ENCODE results near the gene AGPAT2. TPM values are rescaled to one million over a fixed set of nuclear protein-coding genes. Genes with fewer than 3 reads are reported as not detected.
"Not testable (repeated sequence)": the region's sequence is repeated elsewhere in the genome, so short reads cannot be mapped to it uniquely, and the experiment has no call there.

Gene AGPAT2
- total RNA-seq, 1 donor from 2014 or later, result 30.8 TPM

DNA sequence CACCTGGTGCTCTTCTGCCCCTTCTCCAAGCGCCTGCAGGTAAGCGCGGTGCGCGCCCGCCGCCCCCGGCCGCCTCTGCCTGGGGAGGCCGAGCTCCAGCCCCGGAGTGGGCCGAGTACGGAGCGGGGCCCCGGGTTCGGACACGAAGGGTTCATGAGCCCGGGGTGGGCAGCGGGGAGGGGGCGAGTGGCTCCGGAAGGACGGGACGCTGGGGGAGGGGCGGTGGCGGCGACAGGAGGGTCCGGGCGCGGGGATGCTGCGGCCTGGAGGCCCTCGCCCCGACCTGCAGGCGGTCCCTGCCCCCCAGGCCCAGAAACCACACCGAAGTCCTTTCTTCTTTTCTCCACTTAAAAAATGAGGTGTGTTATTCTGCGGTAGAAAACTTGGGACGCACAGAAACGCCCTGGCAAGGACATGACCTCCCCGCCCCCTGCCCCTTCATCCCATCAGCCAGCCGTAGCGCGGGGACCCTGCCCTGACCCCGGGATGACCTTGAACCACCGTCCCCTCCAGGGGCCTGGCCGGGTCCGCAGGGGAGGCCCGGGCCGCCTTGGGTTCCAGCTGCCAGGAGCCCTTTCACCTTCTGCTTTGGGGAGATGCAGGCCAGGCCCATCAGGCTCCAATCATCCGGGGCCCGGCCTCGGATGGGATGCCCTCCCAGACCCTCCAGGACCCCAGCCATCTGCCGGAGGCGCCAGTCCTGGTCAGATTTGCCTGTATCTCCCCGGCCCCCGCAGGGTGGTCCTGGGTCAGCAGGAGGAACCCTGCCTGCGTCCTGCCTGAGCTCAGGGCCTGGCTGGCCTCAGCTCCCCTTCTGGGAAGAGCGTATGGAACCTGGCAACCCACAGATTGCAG, 25.7 kb upstream of the AGPAT2 start:
- H3K27ac ChIP-seq (ENCODE audit: low read depth, low read length), result no peak overlapping the region
- Mint-ChIP-seq H3K36me3 (ENCODE audit: low read depth, unreplicated experiment) (no peaks in the 10 kb centered on the region), H3K4me3 (ENCODE audit: unreplicated experiment) (peak overlapping the region; percentile 75), H3K9me3 (ENCODE audit: unreplicated experiment) (peaks cover 2% of the 10 kb centered on the region), H3K27ac (ENCODE audit: unreplicated experiment) (no peak overlapping the region), H3K27me3 (ENCODE audit: low read depth, unreplicated experiment) (no peaks in the 10 kb centered on the region), H3K4me1 (ENCODE audit: low read depth, unreplicated experiment) (no peaks in the 10 kb centered on the region)
- FAIRE-seq (no peak), DNase-seq (ENCODE audit: low read depth) (no peak)
- peaks cover 3% of the 10 kb centered on the region for H3K4me1 ChIP-seq (ENCODE audit: insufficient read depth, low read length)
- no peaks in the 10 kb centered on the region for H3K79me2 ChIP-seq (ENCODE audit: insufficient read depth, low read length)
- H3K4me3 ChIP-seq (ENCODE audit: insufficient read depth, low read depth, low read length), result peak overlapping the region; percentile 37
- H4K20me1 ChIP-seq (ENCODE audit: insufficient read depth, low read length), result no peaks in the 10 kb centered on the region
- H3K9me3 ChIP-seq (ENCODE audit: insufficient read depth, low read depth, low read length), result no peaks in the 10 kb centered on the region
- peak overlapping the region; percentile 75 for H3K4me2 ChIP-seq (ENCODE audit: low read length)
- TF ChIP-seq EZH2 (IDR thresholded peaks at IDR 0.05; ENCODE audit: insufficient read depth, low read length) (peak; percentile 40), CTCF (IDR thresholded peaks at IDR 0.05; ENCODE audit: insufficient read depth, low read depth, low read length) (no peak)
- no peak overlapping the region for H2AFZ ChIP-seq (ENCODE audit: low read depth, low read length)
- H3K27me3 ChIP-seq (ENCODE audit: insufficient read depth, low read length), result no peaks in the 10 kb centered on the region
- H3K36me3 ChIP-seq (ENCODE audit: insufficient read depth, low read length), result no peaks in the 10 kb centered on the region
- H3K9ac ChIP-seq (ENCODE audit: low read length), result no peak overlapping the region

GRCh38 chr9:136711751-136712689, 24.8 kb upstream of the AGPAT2 start, which contains the start of gene DIPK1B:
Gene DIPK1B (plus strand): TSS chr9:136712572. CDS start chr9:136712666, 94 bp downstream.
- H3K4me2 ChIP-seq (ENCODE audit: low read length), result peak within 1 kb of the TSS; percentile 75

DNA sequence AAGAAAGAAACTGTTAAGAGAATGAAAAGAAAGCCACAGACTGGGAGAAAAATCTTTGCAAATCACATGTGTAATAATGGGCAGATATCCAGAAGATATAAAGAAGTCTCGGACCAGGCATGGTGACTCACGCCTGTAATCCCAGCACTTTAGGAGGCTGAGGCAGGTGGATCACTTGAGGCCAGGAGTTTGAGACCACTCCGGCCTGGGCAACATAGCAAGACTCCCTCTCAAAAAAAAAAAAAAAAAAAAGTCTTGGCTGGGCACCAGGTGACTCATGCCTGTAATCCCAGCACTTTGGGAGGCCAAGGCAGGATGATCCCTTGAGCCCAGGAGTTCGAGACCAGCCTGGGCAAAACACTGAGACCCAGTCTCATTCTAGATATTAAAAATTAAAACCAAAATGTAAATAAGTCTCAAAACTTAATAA, 24.0 kb upstream of the AGPAT2 start:
- not testable (repeated sequence) for H3K4me3 ChIP-seq (ENCODE audit: insufficient read depth, low read depth, low read length); H3K79me2 ChIP-seq (ENCODE audit: insufficient read depth, low read length); H3K9me3 ChIP-seq (ENCODE audit: insufficient read depth, low read depth, low read length); H3K4me1 Mint-ChIP-seq (ENCODE audit: low read depth, unreplicated experiment); FAIRE-seq; H3K4me1 ChIP-seq (ENCODE audit: insufficient read depth, low read length); H3K4me2 ChIP-seq (ENCODE audit: low read length); H3K36me3 Mint-ChIP-seq (ENCODE audit: low read depth, unreplicated experiment); H3K27me3 Mint-ChIP-seq (ENCODE audit: low read depth, unreplicated experiment); H3K9me3 Mint-ChIP-seq (ENCODE audit: unreplicated experiment); H3K9ac ChIP-seq (ENCODE audit: low read length); H3K36me3 ChIP-seq (ENCODE audit: insufficient read depth, low read length); H3K27ac ChIP-seq (ENCODE audit: low read depth, low read length); H3K27me3 ChIP-seq (ENCODE audit: insufficient read depth, low read length); H2AFZ ChIP-seq (ENCODE audit: low read depth, low read length); H4K20me1 ChIP-seq (ENCODE audit: insufficient read depth, low read length)
- Mint-ChIP-seq H3K27ac (ENCODE audit: unreplicated experiment) (peak overlapping the region; percentile 62), H3K4me3 (ENCODE audit: unreplicated experiment) (peak overlapping the region; percentile 82)
- DNase-seq (ENCODE audit: low read depth), result peak; percentile 47

More at GRCh38 chr9:136711751-136712689, 24.8 kb upstream of the AGPAT2 start, which contains the start of gene DIPK1B:
- Histone ChIP-seq H4K20me1 (ENCODE audit: insufficient read depth, low read length) (no peaks in the 10 kb centered on the region), H3K4me1 (ENCODE audit: insufficient read depth, low read length) (peaks cover 3% of the 10 kb centered on the region), H3K9ac (ENCODE audit: low read length) (no peak within 1 kb of the TSS), H3K27me3 (ENCODE audit: insufficient read depth, low read length) (no peaks in the 10 kb centered on the region), H3K36me3 (ENCODE audit: insufficient read depth, low read length) (no peaks in the 10 kb centered on the region), H3K79me2 (ENCODE audit: insufficient read depth, low read length) (no peaks in the 10 kb centered on the region), H2AFZ (ENCODE audit: low read depth, low read length) (peak within 1 kb of the TSS; percentile 47), H3K4me3 (ENCODE audit: insufficient read depth, low read depth, low read length) (peak within 1 kb of the TSS; percentile 37), H3K9me3 (ENCODE audit: insufficient read depth, low read depth, low read length) (no peaks in the 10 kb centered on the region), H3K27ac (ENCODE audit: low read depth, low read length) (no peak within 1 kb of the TSS)
- no peaks in the 10 kb centered on the region for H3K36me3 Mint-ChIP-seq (ENCODE audit: low read depth, unreplicated experiment)
- H3K27ac Mint-ChIP-seq (ENCODE audit: unreplicated experiment), result peak within 1 kb of the TSS; percentile 62
- peaks cover 2% of the 10 kb centered on the region for H3K27me3 Mint-ChIP-seq (ENCODE audit: low read depth, unreplicated experiment)
- FAIRE-seq, result no peak
- no peaks in the 10 kb centered on the region for H3K4me1 Mint-ChIP-seq (ENCODE audit: low read depth, unreplicated experiment)
- TF ChIP-seq CTCF (IDR thresholded peaks at IDR 0.05; ENCODE audit: insufficient read depth, low read depth, low read length), result no peak
- TF ChIP-seq EZH2 (IDR thresholded peaks at IDR 0.05; ENCODE audit: insufficient read depth, low read length), result peak; percentile 73
- no peak for DNase-seq (ENCODE audit: low read depth)
- H3K4me3 Mint-ChIP-seq (ENCODE audit: unreplicated experiment), result peak within 1 kb of the TSS; percentile 82
- peaks cover 3% of the 10 kb centered on the region for H3K9me3 Mint-ChIP-seq (ENCODE audit: unreplicated experiment)
